HG03108 (cell line): ENCODE data around the gene SOD1.
A peak's percentile ranks its signal among the peaks of the same experiment; 100 is the strongest.
"Not testable (repeated sequence)": the region's sequence is repeated elsewhere in the genome, so short reads cannot be mapped to it uniquely, and the experiment has no call there.

Experiments used
- ATAC-seq: cut with Tn5 transposase; IDR thresholded peaks from one replicate; pipeline ENCODE4 v1.9.1; 2021; ENCODE audit warnings: moderate library complexity; ENCODE audit not compliant: unreplicated experiment

Gene SOD1

DNA sequence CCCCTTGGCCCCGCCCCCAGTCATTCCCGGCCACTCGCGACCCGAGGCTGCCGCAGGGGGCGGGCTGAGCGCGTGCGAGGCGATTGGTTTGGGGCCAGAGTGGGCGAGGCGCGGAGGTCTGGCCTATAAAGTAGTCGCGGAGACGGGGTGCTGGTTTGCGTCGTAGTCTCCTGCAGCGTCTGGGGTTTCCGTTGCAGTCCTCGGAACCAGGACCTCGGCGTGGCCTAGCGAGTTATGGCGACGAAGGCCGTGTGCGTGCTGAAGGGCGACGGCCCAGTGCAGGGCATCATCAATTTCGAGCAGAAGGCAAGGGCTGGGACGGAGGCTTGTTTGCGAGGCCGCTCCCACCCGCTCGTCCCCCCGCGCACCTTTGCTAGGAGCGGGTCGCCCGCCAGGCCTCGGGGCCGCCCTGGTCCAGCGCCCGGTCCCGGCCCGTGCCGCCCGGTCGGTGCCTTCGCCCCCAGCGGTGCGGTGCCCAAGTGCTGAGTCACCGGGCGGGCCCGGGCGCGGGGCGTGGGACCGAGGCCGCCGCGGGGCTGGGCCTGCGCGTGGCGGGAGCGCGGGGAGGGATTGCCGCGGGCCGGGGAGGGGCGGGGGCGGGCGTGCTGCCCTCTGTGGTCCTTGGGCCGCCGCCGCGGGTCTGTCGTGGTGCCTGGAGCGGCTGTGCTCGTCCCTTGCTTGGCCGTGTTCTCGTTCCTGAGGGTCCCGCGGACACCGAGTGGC lies at the start of gene SOD1:
TSS of gene SOD1 (plus strand) at position 158 of the 723 bp plus-strand sequence. CDS start at position 235, 77 bp downstream.
- peak; percentile 92 for ATAC-seq

DNA sequence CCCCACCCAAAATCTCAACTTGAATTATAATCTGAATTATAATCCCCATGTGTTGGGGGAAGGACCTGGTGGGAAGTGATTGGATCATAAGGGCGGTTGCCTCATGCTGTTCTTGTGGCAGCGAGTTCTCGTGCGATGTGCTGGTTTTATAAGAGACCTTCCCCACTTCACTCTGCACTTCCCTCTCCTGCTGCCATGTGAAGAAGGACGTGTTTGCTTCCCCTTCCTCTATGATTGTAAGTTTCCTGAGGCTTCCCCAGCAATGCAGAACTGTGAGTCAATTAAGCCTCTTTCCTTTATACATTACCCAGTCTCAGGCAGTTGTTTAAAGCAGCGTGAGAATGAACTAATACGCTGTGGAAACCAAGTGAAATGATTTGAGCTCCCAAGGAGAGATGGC lies 48.0 kb upstream of the SOD1 start:
- no peak for ATAC-seq

DNA sequence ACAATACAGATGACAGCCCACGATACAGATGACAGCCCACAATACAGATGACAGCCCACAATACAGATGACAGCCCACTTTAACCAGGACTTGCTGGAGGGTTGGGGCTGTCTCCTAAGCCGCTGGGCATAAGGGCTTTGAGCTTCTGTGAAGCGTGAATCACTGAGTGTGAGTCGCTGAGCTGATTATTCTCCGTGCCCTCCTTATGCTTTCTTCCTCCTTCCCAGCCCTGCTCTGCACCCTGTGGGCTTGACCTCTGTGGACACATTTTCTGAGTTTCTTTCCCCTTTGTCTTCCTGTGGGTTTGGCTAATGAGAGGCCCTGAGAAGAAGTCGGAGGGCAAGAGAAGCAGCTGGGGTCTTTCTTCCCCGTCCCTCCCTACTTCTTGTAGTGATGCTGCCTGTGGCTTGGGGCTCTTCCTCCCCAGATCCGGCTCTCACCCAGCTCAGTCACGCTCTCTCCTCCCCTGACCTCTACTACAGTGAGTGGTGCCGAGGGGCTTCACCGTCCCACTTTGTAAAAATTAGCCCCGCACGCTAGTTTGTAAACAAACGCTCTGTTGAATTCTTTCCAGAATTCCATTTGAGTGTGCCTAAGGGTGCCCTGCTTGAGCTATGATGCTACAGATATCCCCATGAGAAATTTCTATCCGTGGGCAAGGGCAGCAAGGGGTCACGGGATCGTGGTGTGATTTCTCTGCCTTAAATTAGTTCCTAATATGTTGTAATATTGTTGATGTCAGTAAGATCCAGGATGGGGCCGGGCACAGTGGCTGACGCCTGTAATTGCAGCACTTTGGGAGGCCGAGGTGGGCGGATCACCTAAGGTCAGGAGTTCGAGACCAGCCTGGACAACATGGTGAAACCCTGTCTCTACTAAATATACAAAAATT lies 46.4 kb upstream of the SOD1 start:
- ATAC-seq: no peak

DNA sequence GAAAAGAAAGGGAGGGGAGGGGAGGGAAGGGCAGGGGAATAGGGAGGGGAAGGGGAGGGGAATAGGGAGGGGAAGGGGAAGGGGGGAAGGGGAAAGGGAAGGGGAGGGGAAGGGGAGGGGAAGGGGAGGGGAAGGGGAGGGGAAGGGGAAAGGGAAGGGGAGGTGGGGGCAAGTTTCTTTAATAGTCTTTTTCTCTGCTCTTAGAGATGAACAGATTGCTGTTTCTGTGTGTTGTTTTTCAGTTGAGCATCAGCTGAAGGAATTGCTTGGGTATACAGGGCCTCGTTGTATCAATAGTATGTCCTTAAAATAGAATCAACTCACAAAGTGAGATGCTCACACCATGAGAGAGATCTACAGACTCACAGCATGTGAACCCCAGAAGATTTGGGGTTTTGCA lies 44.8 kb upstream of the SOD1 start:
- ATAC-seq: no peak

GRCh38 chr21:31616216-31616615 lies 43.3 kb upstream of the SOD1 start:
- ATAC-seq: no peak

DNA sequence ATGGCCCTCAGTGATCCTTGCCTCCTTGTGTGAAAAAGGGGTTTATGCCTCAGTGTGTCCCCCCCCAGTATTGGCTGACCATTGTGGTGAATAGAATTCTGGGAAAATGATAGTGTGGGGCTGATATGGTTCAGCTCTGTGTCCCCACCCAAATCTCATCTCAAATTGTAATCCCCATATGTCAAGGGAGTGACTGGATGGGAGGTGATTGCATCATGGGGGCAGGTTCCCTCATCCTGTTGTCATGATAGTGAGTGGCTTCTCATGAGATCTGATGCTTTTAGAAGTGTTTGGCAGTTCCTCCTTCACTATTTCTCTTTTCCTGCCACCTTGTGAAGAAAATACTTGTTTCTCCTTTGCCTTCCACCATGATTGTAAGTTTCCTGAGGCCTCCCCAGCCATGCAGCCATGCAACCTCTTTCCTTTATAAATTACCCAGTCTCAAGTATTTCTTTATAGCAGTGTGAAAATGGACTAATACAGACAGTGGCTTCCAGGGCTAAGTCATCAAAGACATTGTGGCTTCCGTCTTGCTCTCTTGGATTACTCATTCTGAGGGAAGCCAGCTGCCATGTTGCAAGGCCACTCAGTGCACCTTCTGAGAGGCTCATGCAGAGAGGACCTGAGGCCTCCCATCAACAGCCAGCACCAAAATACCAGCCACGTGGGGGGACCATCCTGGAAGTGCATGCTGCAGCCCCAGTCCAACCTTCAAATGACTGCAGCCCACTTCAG lies 40.6 kb upstream of the SOD1 start:
- no peak for ATAC-seq

DNA sequence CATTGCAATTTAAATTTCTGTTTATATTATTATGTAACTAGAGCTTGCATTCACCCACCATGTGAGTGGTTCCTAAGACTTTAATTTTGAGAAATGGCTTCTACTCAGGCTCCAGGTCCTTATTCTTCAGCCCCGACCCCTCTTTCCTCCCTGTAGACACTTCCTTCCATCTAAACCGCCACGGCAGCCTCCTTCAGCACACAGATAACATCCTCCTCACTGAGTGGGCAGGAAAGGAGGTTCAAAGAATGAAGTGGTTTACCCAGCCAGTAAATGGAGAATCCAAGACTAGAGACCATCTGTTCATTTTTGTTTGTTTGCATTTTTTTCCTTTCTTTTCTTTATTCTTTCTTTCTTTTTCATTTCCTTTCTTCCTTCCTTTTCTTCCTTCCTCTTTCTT lies 37.1 kb upstream of the SOD1 start:
- no peak for ATAC-seq

DNA sequence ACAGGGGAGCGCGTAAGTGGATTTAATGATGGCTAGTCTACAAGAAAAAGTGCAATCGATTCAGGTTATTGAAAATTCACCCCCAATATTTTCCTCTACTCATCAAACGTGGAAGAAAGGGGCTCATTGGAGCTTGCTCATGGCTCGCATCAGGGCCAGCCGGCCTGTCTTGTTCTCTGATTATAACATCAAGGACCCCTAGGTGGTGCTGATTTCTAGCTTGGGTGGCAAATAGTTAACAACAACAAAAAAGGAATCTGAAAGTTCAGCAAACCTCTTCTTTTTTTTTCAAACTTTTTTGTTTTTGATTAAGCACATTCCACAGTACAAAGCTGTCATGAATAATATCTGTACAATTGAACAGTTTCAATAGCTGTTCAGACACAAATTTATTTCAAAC lies 35.8 kb upstream of the SOD1 start:
- ATAC-seq: no peak

DNA sequence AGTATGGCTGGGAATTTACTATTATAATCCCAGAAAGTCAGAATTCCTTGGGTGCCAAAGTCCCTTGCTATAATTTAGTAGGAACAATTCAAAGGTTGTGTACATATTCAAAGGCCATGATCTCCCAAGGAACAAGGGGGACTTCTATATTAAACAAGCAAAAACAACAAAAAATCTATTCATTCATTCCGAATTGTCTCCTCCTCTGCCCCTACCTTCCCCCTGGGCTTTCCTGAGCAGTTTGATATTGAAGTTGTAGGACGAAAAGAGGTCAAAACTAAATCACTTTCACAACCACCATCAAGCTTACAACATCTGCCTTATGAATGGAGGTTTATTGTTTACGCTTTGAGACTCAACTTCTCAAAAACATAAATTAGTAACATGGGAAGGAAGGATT lies 35.3 kb upstream of the SOD1 start:
- ATAC-seq: no peak

DNA sequence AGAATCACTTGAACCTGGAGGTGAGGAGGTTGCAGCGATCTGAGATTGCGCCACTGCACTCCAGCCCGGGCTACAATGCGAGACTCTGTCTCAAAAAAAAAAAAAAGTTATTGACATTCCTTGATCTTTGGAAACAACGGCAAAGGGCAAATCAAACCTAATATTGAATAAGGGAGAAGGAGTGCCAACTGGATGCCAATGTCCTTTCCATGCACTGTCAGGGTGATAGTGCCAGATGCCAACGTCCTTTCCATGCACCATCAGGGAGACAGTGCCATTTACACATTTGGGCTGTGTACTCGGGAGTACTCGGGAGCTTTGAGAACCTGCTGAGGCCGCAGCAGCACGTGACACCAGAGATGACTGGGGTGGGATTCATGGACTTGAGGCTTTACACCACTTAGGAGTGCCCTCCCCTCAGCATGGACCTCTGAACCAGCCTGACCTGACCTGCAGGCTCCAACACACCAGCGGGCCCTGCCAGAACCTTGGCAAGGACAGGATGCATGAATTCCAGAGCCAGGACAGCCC lies 34.5 kb upstream of the SOD1 start:
- no peak for ATAC-seq

GRCh38 chr21:31629972-31630711 lies 29.4 kb upstream of the SOD1 start:
- no peak for ATAC-seq

GRCh38 chr21:31631881-31632280 lies 27.6 kb upstream of the SOD1 start:
- not testable (repeated sequence) for ATAC-seq

DNA sequence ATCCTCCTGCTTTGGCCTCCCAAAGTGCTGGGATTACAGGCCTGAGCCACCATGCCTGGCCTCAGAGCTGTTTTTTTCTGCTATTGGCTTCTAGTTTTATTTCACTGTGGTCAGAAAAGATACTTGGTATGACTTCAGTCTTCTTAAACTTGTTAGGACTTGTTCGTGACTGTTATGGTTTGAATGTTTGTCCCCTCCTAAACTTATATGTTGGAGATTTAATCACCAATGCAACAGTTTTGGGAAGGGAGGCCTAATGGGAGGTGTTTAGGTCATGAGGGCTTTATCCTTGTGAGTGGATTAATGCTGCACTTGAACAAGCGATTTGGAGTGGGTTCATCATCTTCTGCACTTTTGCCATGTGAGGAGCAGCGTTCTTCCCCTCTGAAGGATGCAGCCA lies 24.5 kb upstream of the SOD1 start:
- ATAC-seq: no peak

DNA sequence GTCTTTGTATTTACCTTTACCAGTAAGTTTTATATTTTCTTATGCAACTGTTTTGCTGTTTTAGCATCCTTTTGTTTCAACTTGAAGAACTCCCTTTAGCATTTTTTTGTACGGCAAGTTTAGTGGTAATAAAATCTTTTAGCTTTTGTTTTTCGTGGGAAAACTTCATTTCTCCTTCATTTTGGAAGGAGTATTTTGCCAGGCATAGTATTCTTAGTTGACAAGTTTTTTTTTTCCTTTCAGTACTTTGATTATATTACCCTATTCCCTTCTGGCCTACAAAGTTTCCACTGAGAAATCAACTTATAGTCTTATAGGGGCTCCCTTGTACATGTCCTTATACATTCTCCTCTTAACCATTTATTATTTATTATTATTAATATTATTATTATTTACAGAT lies 22.6 kb upstream of the SOD1 start:
- ATAC-seq: no peak

DNA sequence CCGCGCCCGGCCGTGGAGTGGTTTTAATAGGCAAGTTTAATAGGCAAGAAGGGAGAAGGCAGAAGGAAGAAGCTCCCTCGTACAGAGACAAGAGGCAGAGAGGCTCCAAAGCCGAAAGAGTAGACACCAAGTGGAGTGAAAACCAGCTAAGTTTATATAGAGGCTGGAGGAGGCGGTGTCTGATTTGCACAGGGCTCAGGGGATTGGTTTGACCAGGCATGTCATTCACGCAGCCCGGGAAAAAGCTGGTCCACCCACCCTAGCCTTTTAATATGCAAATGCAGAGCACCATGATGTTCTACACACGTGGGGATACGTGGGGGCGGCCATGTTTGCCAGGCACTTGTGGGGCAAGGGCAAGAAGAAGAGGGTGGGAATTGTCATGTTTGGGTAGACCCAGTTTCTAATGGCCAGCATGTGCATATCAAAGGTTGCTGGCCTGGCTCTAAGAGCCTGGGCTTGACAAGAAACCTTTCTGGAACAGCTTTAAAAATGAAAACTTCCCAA lies 18.0 kb upstream of the SOD1 start:
- ATAC-seq: no peak

- ATAC-seq: no peak
These were observed 14.8 kb upstream of the SOD1 start for GRCh38 chr21:31644643-31645042.

GRCh38 chr21:31647650-31648049 lies 11.8 kb upstream of the SOD1 start:
- no peak for ATAC-seq

DNA sequence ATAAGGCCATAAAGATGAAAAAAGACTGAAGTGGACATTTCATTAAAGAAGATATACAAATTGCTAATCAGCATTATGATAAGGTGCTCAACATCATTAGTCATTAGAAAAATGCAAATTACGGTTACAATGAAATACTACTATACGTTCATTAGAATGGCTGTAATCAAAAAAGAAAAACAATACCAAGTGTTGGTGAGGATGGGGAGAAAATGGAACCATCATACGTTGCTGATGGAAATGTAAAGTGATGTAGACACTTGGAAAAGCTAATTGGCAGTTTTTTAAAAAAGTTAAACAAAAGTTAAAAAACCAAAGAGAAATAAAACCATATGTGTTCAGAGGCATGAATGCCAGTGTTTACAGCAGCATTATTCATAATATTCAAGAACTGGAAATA lies 8.6 kb upstream of the SOD1 start:
- ATAC-seq: no peak

DNA sequence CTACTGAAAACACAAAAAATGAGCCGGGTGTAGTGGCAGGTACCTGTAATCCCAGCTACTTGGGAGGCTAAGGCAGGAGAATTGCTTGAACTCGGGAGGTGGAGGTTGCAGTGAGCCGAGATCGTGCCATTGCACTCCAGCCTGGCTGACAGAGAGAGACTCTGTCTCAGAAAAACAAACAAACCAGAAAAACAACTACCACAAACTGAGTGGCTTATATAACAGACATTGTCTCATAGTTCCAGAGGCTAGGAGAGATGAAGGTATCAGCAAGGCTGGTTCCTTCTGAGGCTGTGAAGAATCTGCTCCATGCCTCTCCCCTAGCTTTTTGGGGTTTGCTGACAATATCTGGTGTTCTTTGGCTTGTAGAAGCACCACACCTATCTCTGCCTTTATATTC lies 8.0 kb upstream of the SOD1 start:
- not testable (repeated sequence) for ATAC-seq

- no peak for ATAC-seq
These were observed 5.2 kb upstream of the SOD1 start for GRCh38 chr21:31654340-31654739.
